TTC549 (cell line): ENCODE data around the gene NFIB.

ENCODE experiments used
- FAIRE-seq: peaks from 2 replicates; lab custom pipeline; 2012; peaks lifted over from hg19 to GRCh38; lab: Jason Lieb, UNC

The NFIB gene

GRCh38 chr9:14180960-14181537, 132.9 kb downstream of the NFIB start:
- FAIRE-seq: no peak

GRCh38 chr9:14180093-14180959, 133.6 kb downstream of the NFIB start:
- FAIRE-seq: no peak

DNA sequence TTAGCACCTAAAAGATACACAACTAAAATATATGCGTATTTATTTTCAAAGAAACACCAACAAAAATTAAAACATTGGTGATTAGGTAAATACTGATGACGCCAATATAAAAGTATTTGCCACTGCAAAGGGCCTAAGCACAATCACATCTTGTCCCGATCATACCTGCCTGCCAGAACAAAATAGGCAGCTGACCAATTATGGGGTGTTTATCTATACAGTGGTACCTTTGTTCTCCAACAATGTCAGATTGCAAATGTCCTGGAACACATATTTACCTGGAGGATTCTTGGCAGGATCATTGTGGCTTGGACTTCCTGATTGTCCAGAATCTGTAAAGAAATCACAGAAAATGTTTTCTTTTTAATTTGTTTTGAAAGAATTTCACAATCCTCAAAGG, 134.5 kb downstream of the NFIB start:
- FAIRE-seq: no peak

DNA sequence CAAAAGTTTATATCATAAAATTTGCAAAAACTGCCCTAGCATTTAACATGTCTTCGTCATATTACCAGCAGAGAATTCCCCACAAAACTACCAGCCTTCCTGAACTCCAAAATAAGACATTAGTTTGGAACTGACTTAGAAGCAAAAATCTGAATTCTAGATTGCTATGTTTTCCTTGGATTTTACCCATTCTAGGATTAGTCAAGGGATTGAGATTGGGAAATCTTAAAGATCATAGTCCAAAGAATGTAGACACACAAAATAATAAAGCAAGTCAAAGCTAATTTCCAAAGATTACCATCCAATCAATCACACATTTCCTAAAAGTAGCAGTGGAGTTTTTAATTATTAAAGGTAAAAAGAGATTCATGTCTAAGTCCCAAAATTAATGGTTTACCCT, 138.2 kb downstream of the NFIB start:
- no peak for FAIRE-seq

GRCh38 chr9:14173713-14174112, 140.2 kb downstream of the NFIB start:
- FAIRE-seq: no peak

GRCh38 chr9:14170973-14171596, 142.9 kb downstream of the NFIB start:
- FAIRE-seq: no peak

DNA sequence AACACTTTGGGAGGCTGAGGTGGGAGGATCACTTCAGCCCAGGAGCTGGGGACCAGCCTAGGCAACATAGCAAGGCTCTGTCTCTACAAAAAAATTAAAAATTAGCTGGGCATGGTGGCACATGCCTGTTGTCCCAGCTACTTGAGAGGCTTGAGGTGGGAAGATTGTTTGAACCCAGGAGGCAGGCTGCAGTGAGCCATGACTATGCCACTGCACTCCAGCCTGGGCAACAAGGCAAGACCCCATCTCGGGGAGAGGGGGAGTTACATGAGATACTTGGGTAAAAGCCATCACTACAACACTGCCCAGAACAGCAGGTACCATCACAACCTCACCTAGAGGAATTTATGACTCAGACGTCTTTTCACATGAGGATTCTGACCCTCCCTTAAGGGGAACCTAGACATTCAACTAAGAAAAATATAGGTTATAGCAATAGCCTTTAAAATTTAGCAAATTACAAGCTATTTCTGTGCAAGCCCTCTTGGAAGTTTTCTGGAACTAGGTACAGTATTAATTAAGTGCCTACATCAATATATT, 143.5 kb downstream of the NFIB start:
- no peak for FAIRE-seq

- FAIRE-seq: no peak
These were observed 145.6 kb downstream of the NFIB start for GRCh38 chr9:14168381-14168780.

DNA sequence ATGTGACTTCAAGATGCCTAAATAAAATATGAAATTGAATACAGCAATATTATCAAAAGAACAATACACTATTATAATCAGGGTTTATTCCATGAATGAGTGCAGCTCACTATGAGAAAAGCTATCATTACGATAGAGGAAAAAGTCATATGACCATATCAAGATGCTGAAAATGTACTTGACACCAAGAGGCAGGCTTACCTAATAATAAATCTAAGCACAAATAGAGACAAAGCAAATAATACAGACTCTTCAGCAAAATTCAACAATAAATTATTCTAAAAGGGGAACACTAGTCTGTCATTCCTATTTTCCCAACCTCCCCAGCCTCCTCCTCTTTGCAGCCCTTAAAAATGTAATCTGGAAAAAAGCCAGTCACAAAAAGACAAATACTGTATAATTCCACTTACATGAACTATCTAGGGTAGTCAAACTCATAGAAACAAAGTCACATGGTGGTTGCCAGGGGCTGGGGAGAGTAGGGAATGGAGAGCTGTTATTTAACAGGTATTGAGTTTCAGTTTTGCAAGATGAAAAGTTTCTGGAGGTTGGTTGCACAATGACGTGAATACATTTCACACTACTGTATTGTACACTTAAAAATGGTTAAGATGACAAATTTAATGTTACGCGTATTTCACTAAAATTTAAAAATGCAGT, 148.4 kb downstream of the NFIB start:
- FAIRE-seq: no peak

GRCh38 chr9:14164908-14165307, 149.0 kb downstream of the NFIB start:
- FAIRE-seq: no peak

DNA sequence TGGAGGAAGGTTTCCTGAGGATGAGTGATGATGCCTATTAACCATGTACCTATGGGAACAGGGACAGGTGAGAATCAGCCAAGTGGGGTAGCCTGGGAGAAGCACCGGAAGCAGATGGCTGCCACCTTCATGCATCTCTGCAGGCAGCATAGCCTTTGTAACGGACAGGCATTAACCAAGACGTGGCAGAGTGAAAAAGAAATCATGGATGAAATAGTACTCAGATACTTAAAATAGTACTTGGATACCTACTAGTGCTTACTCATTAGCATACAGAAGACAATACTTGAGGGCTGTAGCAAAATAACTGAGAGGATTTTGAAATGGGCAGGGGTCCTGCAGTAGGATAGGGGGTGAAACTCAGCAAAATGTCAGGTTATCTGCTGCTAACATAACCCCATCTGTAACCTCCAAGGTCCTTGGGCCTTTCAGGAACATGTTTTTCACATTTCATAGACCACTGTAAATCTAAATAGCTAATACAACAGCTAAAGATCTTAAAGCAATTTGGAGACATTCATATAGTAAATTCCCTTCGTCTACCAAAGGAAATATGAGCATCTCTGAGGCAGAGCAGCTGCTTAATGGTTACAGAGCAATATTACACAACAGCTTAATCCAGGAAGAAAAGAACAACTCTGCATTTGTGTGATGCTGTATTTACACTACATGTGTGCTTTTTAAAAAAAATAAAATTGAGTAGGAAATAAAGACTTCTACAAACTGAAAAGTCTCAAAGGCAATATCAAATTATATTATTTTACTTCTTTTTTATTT, 154.3 kb downstream of the NFIB start:
- no peak for FAIRE-seq

DNA sequence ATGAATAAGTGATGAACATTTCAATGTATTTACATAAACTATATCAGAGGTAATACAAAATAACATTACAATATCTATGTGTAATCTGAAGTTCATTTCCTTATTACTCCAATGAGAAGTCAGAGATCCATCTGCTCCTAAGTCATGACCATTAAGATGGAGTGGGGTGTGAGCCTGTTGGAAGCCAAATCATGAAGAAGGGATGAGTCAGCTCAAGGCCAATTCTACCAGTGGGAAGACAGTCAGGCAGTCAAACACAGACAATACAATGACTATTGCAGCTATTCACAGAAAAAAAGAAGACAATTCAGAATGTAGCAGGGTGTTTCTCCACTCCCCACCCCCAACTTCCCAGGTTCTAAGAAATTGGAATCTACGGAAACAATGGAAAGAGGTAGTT, 155.0 kb downstream of the NFIB start:
- no peak for FAIRE-seq

- FAIRE-seq: no peak
These were observed 155.7 kb downstream of the NFIB start for GRCh38 chr9:14158136-14158813.

- no peak for FAIRE-seq
These were observed 156.8 kb downstream of the NFIB start for GRCh38 chr9:14157191-14157590.

GRCh38 chr9:14156046-14156445, 157.9 kb downstream of the NFIB start:
- no peak for FAIRE-seq

DNA sequence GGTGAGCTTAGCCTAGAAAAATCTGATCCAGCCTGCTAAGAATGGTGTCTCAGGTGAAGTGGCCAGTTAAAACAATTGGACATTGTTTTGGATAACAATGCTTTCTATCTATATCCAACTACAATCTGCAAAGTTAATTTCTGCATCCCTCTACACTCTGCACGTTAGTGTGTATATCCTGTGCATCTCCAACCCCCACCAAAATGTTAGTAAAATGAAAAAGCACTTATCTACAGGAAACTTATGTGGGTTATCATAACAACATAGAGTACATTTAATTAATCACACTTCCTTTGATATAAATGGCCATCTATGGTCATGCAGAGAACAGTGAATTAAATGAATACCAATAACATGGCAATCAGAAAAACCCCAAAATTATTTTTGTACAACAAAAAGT, 158.7 kb downstream of the NFIB start:
- FAIRE-seq: no peak

GRCh38 chr9:14153310-14153720, 160.6 kb downstream of the NFIB start:
- FAIRE-seq: no peak

DNA sequence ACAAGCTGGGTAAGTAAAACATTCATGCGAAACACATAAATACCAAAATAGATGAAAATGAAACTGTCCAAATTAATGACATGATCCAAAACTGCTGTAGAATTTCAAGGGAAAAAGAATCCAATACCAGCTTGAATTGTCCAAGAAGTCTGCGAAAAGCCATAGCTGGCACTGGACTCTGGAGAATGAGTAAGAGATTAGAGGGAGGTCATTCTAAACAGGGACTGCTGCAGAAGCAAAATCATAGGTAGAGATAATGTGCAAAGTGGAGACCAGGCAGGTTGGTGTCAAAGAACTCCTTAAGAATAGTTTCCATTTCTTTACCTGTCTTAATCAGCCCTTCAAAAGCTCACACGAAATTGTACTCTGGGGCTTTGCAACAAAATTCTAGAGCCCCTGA, 162.5 kb downstream of the NFIB start:
- FAIRE-seq: no peak

DNA sequence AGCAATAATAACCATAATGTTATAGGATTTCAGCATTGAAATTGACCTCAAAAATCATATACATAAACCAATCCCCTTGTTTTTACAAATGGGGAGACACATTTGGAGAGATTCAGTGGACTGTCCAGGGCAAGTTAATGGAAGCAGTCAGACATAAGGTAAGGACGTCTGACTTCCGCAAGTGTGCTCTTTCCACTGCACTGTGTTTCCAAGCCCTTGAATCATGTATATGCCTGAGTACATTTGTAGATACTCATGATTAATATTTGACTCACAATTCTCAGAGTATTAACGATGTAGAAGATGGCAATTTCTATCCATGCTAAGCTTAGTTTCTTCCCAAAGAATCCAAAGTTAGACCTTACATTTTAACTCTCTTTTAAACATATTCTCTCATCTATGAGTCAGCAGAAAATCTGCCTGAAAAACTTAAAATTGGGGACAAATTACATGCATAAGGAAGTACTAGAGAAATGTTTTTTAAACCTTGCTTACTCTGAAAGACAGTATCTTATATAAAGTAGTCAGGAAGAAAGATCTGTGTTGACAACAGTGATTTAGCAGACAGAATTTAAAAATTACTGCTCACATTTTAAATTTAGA, 165.3 kb downstream of the NFIB start:
- FAIRE-seq: no peak

DNA sequence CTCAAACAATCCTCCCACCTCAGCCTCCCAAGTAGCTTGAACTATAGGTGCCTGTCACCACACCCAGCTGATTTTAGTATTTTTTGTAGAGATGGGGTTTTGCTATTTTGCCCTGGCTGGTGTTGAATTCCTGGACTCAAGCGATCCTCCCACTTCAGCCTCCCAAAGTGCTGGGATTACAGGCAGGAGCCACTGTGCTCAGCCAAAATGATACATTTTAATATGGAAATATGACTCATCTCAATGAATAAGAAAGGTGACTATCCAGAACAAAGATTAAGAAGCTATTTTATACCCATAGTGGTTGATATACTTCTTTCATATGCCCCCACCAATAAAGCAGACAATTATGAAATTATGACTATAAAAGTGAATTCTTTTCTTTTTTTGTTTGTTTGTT, 166.2 kb downstream of the NFIB start:
- FAIRE-seq: no peak
